GM21576 (cell line): ENCODE measurements around the gene PTPRN.
"Not testable (repeated sequence)": the region's sequence is repeated elsewhere in the genome, so short reads cannot be mapped to it uniquely, and the experiment has no call there.

ENCODE experiments used
- ATAC-seq: cut with Tn5 transposase; IDR thresholded peaks from one replicate; pipeline ENCODE4 v1.9.1; 2021; ENCODE audit warnings: mild to moderate bottlenecking, moderate library complexity; ENCODE audit not compliant: unreplicated experiment

Gene PTPRN

GRCh38 chr2:219271021-219271420, 38.2 kb downstream of the PTPRN start:
- ATAC-seq, result no peak

GRCh38 chr2:219270055-219270372, 39.2 kb downstream of the PTPRN start:
- ATAC-seq, result no peak

GRCh38 chr2:219269362-219270054, 39.7 kb downstream of the PTPRN start:
- ATAC-seq, result no peak

GRCh38 chr2:219268294-219268693, 40.9 kb downstream of the PTPRN start:
- ATAC-seq, result no peak

GRCh38 chr2:219266886-219267285, 42.3 kb downstream of the PTPRN start:
- ATAC-seq, result no peak

- no peak for ATAC-seq
These were observed 43.0 kb downstream of the PTPRN start for GRCh38 chr2:219266232-219266631.

- no peak for ATAC-seq
These were observed 48.0 kb downstream of the PTPRN start for GRCh38 chr2:219261024-219261855.

- not testable (repeated sequence) for ATAC-seq
These were observed 50.3 kb downstream of the PTPRN start for GRCh38 chr2:219258942-219259341.

- no peak for ATAC-seq
These were observed 54.5 kb downstream of the PTPRN start for GRCh38 chr2:219254590-219255201.

GRCh38 chr2:219253753-219254589, 55.2 kb downstream of the PTPRN start, which contains the start of gene TUBA4A:
Gene TUBA4A (minus strand): TSS chr2:219253918. CDS start chr2:219253858, 60 bp downstream.
- peak; percentile 47 for ATAC-seq

- ATAC-seq, result peak; percentile 2
These were observed 56.1 kb downstream of the PTPRN start, which contains the start of gene TUBA4B for GRCh38 chr2:219252900-219253752. Gene TUBA4B (plus strand): TSS chr2:219253243. CDS start chr2:219253408, 165 bp downstream.

GRCh38 chr2:219252570-219252899, 56.7 kb downstream of the PTPRN start:
- no peak for ATAC-seq

- no peak for ATAC-seq
These were observed 57.1 kb downstream of the PTPRN start for GRCh38 chr2:219252084-219252483.

GRCh38 chr2:219251656-219252055, 57.5 kb downstream of the PTPRN start:
- no peak for ATAC-seq

GRCh38 chr2:219250049-219250781, 59.0 kb downstream of the PTPRN start:
- ATAC-seq, result no peak

GRCh38 chr2:219249203-219249980, 59.8 kb downstream of the PTPRN start:
- ATAC-seq, result peak; percentile 30

GRCh38 chr2:219248845-219249202, 60.4 kb downstream of the PTPRN start:
- no peak for ATAC-seq
